ENCODE results near the gene BDNF. TPM values are rescaled to one million over a fixed set of nuclear protein-coding genes. Genes with fewer than 3 reads are reported as not detected.

BDNF gene
- polyA plus RNA-seq, 4 donors, result 0.15 to 0.69 TPM; not detected in 2

- H3K9me3 ChIP-seq (ENCODE audit: control insufficient read depth in 2 of 2, insufficient read depth in 1 of 2, low read depth in 1 of 2, low read length in 1 of 2), result no peaks in the 10 kb centered on the region
- FAIRE-seq, result no peak
- no peaks in the 10 kb centered on the region for H3K27me3 ChIP-seq (ENCODE audit: control insufficient read depth in 3 of 3, insufficient read depth in 3 of 3, low read length in 3 of 3)
- H3K4me1 ChIP-seq (ENCODE audit: control insufficient read depth in 3 of 3, insufficient read depth in 2 of 3, low read depth in 1 of 3, low read length in 2 of 3), result no peaks in the 10 kb centered on the region
- H3K4me3 ChIP-seq (ENCODE audit: low read depth in 1 of 3, low read length in 3 of 3), result no peak overlapping the region
- no peak overlapping the region for H3K27ac ChIP-seq (ENCODE audit: low read depth in 1 of 3, low read length in 2 of 3)
- no peak for DNase-seq
- H3K36me3 ChIP-seq (ENCODE audit: control insufficient read depth in 3 of 3, insufficient read depth in 2 of 3, low read depth in 1 of 3, low read length in 3 of 3), result no peaks in the 10 kb centered on the region
Measured at GRCh38 chr11:27614092-27614491, 86.2 kb downstream of the BDNF start.

- H3K4me3 ChIP-seq (ENCODE audit: low read depth in 1 of 3, low read length in 3 of 3), result no peak overlapping the region
- H3K27me3 ChIP-seq (ENCODE audit: control insufficient read depth in 3 of 3, insufficient read depth in 3 of 3, low read length in 3 of 3), result no peaks in the 10 kb centered on the region
- WGBS, 3 donors, result 85 to 93% (median 87%) methylated on average over 9 of the region's 9 CpGs
- H3K27ac ChIP-seq (ENCODE audit: low read depth in 1 of 3, low read length in 2 of 3), result no peak overlapping the region
- no peaks in the 10 kb centered on the region for H3K36me3 ChIP-seq (ENCODE audit: control insufficient read depth in 3 of 3, insufficient read depth in 2 of 3, low read depth in 1 of 3, low read length in 3 of 3)
- no peak for FAIRE-seq
- no peak for DNase-seq
- H3K9me3 ChIP-seq (ENCODE audit: control insufficient read depth in 2 of 2, insufficient read depth in 1 of 2, low read depth in 1 of 2, low read length in 1 of 2), result no peaks in the 10 kb centered on the region
- H3K4me1 ChIP-seq (ENCODE audit: control insufficient read depth in 3 of 3, insufficient read depth in 2 of 3, low read depth in 1 of 3, low read length in 2 of 3), result no peaks in the 10 kb centered on the region
Measured at GRCh38 chr11:27612932-27613880, 87.0 kb downstream of the BDNF start.

GRCh38 chr11:27611947-27612455, 88.3 kb downstream of the BDNF start:
- FAIRE-seq (no peak), DNase-seq (no peak)
- no peaks in the 10 kb centered on the region for H3K9me3 ChIP-seq (ENCODE audit: control insufficient read depth in 2 of 2, insufficient read depth in 1 of 2, low read depth in 1 of 2, low read length in 1 of 2)
- H3K36me3 ChIP-seq (ENCODE audit: control insufficient read depth in 3 of 3, insufficient read depth in 2 of 3, low read depth in 1 of 3, low read length in 3 of 3), result no peaks in the 10 kb centered on the region
- no peak overlapping the region for H3K4me3 ChIP-seq (ENCODE audit: low read depth in 1 of 3, low read length in 3 of 3)
- 78 to 95% (median 89%) methylated on average over 3 of the region's 3 CpGs for WGBS, 3 donors
- no peaks in the 10 kb centered on the region for H3K27me3 ChIP-seq (ENCODE audit: control insufficient read depth in 3 of 3, insufficient read depth in 3 of 3, low read length in 3 of 3)
- H3K4me1 ChIP-seq (ENCODE audit: control insufficient read depth in 3 of 3, insufficient read depth in 2 of 3, low read depth in 1 of 3, low read length in 2 of 3), result no peaks in the 10 kb centered on the region
- no peak overlapping the region for H3K27ac ChIP-seq (ENCODE audit: low read depth in 1 of 3, low read length in 2 of 3)

GRCh38 chr11:27611390-27611789, 88.9 kb downstream of the BDNF start:
- no peak overlapping the region for H3K4me3 ChIP-seq (ENCODE audit: low read depth in 1 of 3, low read length in 3 of 3)
- no peaks in the 10 kb centered on the region for H3K9me3 ChIP-seq (ENCODE audit: control insufficient read depth in 2 of 2, insufficient read depth in 1 of 2, low read depth in 1 of 2, low read length in 1 of 2)
- no peaks in the 10 kb centered on the region for H3K27me3 ChIP-seq (ENCODE audit: control insufficient read depth in 3 of 3, insufficient read depth in 3 of 3, low read length in 3 of 3)
- no peak overlapping the region for H3K27ac ChIP-seq (ENCODE audit: low read depth in 1 of 3, low read length in 2 of 3)
- no peak for FAIRE-seq
- no peaks in the 10 kb centered on the region for H3K4me1 ChIP-seq (ENCODE audit: control insufficient read depth in 3 of 3, insufficient read depth in 2 of 3, low read depth in 1 of 3, low read length in 2 of 3)
- 73 to 93% (median 90%) methylated on average over 1 of the region's 1 CpG for WGBS, 3 donors
- no peak for DNase-seq
- H3K36me3 ChIP-seq (ENCODE audit: control insufficient read depth in 3 of 3, insufficient read depth in 2 of 3, low read depth in 1 of 3, low read length in 3 of 3), result no peaks in the 10 kb centered on the region

- Histone ChIP-seq H3K4me3 (ENCODE audit: low read depth in 1 of 3, low read length in 3 of 3) (no peak overlapping the region), H3K36me3 (ENCODE audit: control insufficient read depth in 3 of 3, insufficient read depth in 2 of 3, low read depth in 1 of 3, low read length in 3 of 3) (no peaks in the 10 kb centered on the region), H3K9me3 (ENCODE audit: control insufficient read depth in 2 of 2, insufficient read depth in 1 of 2, low read depth in 1 of 2, low read length in 1 of 2) (no peaks in the 10 kb centered on the region), H3K4me1 (ENCODE audit: control insufficient read depth in 3 of 3, insufficient read depth in 2 of 3, low read depth in 1 of 3, low read length in 2 of 3) (no peaks in the 10 kb centered on the region), H3K27me3 (ENCODE audit: control insufficient read depth in 3 of 3, insufficient read depth in 3 of 3, low read length in 3 of 3) (no peaks in the 10 kb centered on the region), H3K27ac (ENCODE audit: low read depth in 1 of 3, low read length in 2 of 3) (no peak overlapping the region)
- DNase-seq, result no peak
- no peak for FAIRE-seq
Measured at GRCh38 chr11:27610946-27611345, 89.3 kb downstream of the BDNF start.

- Histone ChIP-seq H3K27ac (ENCODE audit: low read depth in 1 of 3, low read length in 2 of 3) (no peak overlapping the region), H3K4me3 (ENCODE audit: low read depth in 1 of 3, low read length in 3 of 3) (no peak overlapping the region), H3K27me3 (ENCODE audit: control insufficient read depth in 3 of 3, insufficient read depth in 3 of 3, low read length in 3 of 3) (no peaks in the 10 kb centered on the region), H3K4me1 (ENCODE audit: control insufficient read depth in 3 of 3, insufficient read depth in 2 of 3, low read depth in 1 of 3, low read length in 2 of 3) (no peaks in the 10 kb centered on the region), H3K9me3 (ENCODE audit: control insufficient read depth in 2 of 2, insufficient read depth in 1 of 2, low read depth in 1 of 2, low read length in 1 of 2) (no peaks in the 10 kb centered on the region), H3K36me3 (ENCODE audit: control insufficient read depth in 3 of 3, insufficient read depth in 2 of 3, low read depth in 1 of 3, low read length in 3 of 3) (no peaks in the 10 kb centered on the region)
- FAIRE-seq (no peak), DNase-seq (no peak)
- 89 to 90% (median 90%) methylated on average over 3 of the region's 3 CpGs for WGBS, 3 donors
Measured at GRCh38 chr11:27610280-27610679, 90.0 kb downstream of the BDNF start.

- H3K36me3 ChIP-seq (ENCODE audit: control insufficient read depth in 3 of 3, insufficient read depth in 2 of 3, low read depth in 1 of 3, low read length in 3 of 3), result no peaks in the 10 kb centered on the region
- WGBS, 3 donors, result 89 to 95% (median 94%) methylated on average over 2 of the region's 2 CpGs
- DNase-seq (no peak), FAIRE-seq (no peak)
- no peaks in the 10 kb centered on the region for H3K4me1 ChIP-seq (ENCODE audit: control insufficient read depth in 3 of 3, insufficient read depth in 2 of 3, low read depth in 1 of 3, low read length in 2 of 3)
- no peak overlapping the region for H3K4me3 ChIP-seq (ENCODE audit: low read depth in 1 of 3, low read length in 3 of 3)
- no peaks in the 10 kb centered on the region for H3K9me3 ChIP-seq (ENCODE audit: control insufficient read depth in 2 of 2, insufficient read depth in 1 of 2, low read depth in 1 of 2, low read length in 1 of 2)
- no peak overlapping the region for H3K27ac ChIP-seq (ENCODE audit: low read depth in 1 of 3, low read length in 2 of 3)
- H3K27me3 ChIP-seq (ENCODE audit: control insufficient read depth in 3 of 3, insufficient read depth in 3 of 3, low read length in 3 of 3), result no peaks in the 10 kb centered on the region
Measured at GRCh38 chr11:27608951-27609350, 91.3 kb downstream of the BDNF start.

- FAIRE-seq (no peak), DNase-seq (no peak)
- no peaks in the 10 kb centered on the region for H3K9me3 ChIP-seq (ENCODE audit: control insufficient read depth in 2 of 2, insufficient read depth in 1 of 2, low read depth in 1 of 2, low read length in 1 of 2)
- no peak overlapping the region for H3K4me3 ChIP-seq (ENCODE audit: low read depth in 1 of 3, low read length in 3 of 3)
- no peaks in the 10 kb centered on the region for H3K27me3 ChIP-seq (ENCODE audit: control insufficient read depth in 3 of 3, insufficient read depth in 3 of 3, low read length in 3 of 3)
- no peaks in the 10 kb centered on the region for H3K36me3 ChIP-seq (ENCODE audit: control insufficient read depth in 3 of 3, insufficient read depth in 2 of 3, low read depth in 1 of 3, low read length in 3 of 3)
- no peak overlapping the region for H3K27ac ChIP-seq (ENCODE audit: low read depth in 1 of 3, low read length in 2 of 3)
- peaks cover 0 to 3% (median 0%) of the 10 kb centered on the region in 3 donors for H3K4me1 ChIP-seq (ENCODE audit: control insufficient read depth in 3 of 3, insufficient read depth in 2 of 3, low read depth in 1 of 3, low read length in 2 of 3)
Measured at GRCh38 chr11:27605422-27605821, 94.8 kb downstream of the BDNF start.

Measured in small intestine (tissue), 7 donors.